ENCODE data around the gene SHROOM4.

SHROOM4 gene, protein sequence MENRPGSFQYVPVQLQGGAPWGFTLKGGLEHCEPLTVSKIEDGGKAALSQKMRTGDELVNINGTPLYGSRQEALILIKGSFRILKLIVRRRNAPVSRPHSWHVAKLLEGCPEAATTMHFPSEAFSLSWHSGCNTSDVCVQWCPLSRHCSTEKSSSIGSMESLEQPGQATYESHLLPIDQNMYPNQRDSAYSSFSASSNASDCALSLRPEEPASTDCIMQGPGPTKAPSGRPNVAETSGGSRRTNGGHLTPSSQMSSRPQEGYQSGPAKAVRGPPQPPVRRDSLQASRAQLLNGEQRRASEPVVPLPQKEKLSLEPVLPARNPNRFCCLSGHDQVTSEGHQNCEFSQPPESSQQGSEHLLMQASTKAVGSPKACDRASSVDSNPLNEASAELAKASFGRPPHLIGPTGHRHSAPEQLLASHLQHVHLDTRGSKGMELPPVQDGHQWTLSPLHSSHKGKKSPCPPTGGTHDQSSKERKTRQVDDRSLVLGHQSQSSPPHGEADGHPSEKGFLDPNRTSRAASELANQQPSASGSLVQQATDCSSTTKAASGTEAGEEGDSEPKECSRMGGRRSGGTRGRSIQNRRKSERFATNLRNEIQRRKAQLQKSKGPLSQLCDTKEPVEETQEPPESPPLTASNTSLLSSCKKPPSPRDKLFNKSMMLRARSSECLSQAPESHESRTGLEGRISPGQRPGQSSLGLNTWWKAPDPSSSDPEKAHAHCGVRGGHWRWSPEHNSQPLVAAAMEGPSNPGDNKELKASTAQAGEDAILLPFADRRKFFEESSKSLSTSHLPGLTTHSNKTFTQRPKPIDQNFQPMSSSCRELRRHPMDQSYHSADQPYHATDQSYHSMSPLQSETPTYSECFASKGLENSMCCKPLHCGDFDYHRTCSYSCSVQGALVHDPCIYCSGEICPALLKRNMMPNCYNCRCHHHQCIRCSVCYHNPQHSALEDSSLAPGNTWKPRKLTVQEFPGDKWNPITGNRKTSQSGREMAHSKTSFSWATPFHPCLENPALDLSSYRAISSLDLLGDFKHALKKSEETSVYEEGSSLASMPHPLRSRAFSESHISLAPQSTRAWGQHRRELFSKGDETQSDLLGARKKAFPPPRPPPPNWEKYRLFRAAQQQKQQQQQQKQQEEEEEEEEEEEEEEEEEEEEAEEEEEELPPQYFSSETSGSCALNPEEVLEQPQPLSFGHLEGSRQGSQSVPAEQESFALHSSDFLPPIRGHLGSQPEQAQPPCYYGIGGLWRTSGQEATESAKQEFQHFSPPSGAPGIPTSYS (N-terminal part only)

DNA sequence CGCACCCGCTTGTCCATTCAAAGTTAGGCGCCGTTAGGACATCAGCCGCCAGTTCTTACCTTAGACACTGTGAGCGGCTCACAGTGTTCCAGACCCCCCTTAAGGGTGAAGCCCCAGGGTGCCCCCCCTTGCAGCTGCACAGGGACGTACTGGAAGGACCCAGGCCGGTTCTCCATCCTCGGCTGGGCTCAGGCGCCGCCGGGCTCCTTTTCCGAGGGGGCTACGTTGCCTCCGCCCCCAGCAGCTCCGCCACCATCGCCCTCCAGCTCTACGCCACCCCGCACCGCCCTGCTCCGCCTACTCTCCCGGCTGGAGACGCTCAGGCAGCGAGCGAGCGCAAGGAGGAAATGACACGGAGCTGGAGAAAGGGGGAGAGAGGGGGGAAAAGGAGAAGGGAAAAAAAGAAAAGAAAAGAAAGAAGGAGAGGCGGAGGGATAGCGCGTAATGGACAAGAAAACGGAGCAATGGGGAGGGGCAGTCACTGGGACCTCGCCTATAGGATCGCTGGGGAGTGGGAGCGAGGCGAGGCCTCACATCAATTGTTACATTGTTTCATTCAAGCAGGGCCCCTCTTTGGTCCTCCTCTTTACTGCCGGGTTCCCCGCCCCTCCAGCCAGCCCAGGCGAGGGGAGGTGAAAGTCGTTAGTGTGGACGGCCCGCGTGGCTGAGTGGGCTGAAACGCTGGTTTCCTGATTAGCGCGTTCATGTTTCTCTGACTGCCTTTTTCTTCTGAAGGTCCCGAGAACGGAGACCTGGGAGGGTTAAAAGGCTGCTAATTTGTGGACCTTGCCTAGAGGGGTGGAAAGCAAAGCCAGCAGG lies at the start of gene SHROOM4:
Gene SHROOM4 (minus strand): TSS at position 352 of the 819 bp plus-strand sequence. CDS start 176 bp downstream, at position 176.
- peak; percentile 17 for DNase-seq (ENCODE audit: low read depth)

DNA sequence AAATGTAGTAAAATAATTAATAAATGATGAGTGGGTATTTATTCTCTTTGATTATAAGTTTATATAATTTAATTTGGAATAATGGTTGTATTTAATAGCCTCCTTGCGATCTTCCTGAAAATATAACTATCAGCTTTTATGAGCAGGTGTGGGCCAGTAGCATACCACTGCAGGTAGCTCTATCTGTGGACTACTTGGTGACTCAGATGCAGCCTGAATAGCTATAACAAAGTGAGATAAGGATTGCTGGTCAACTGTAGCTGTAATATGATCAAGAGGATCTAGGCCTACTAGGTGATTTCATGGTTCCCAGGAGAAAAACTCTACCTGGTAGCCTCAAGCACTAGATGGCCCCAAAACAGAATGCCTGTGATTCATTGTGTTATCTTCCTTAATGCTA lies 49.5 kb upstream of the SHROOM4 start:
- no peak for DNase-seq (ENCODE audit: low read depth)

- DNase-seq (ENCODE audit: low read depth): no peak
Observed at GRCh38 chrX:50860518-50860917, 46.5 kb upstream of the SHROOM4 start.

DNA sequence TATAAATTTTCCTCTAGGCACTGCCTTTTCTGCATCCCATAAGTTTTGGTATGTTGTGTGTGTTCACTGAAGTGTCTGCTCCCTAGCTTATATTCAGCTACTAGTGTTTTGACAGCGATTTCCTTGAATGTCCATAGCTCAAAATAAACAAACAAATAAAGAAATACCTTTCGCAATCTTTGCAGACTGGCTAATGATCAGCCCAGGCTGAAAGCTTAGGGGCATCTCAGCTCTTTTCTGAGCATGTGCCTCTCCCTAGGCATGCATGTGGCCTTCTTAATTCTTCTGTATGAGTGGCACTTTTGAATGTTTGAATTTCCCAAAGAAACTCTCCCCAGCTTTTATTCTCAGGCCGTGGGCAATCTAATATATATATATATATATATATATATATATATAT lies 44.6 kb upstream of the SHROOM4 start:
- DNase-seq (ENCODE audit: low read depth): no peak

DNA sequence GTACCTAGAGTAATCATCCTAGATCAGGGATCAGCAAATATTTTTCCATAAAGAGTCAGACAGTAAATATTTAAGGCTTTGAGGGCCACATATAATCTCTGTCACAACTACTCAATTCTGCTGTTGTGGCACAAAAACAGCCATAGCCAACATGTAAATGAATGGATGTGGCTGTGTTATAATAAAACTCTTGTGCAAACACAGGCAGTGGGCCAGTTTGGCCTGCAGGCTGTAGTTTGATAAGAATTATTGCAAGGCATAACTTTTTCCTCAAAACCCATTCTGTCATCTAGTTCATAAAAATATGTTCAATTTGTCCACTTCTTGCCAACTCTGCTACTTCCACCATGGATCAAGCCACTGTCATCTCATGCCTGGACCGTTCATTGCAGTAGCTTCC lies 39.4 kb upstream of the SHROOM4 start:
- DNase-seq (ENCODE audit: low read depth): no peak

DNA sequence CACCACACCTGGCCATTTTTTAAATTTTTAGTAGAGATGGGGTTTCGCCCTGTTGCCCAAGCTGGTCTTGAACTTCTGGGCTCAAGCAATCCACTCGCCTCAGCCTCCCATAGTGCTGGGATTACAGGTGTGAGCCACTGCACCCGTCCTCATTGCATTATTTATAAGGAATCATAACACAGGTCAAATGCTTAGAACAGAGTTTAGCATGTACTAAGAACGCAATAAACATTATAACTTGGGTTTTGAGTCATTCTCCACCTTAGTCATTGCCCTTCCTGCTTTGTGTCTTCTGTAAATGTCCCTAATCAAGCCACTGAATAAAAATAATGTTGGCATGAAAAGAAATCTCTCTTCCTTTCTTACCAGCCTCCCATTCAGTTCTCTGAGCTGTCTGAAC lies 38.5 kb upstream of the SHROOM4 start:
- no peak for DNase-seq (ENCODE audit: low read depth)

- DNase-seq (ENCODE audit: low read depth): no peak
Observed at GRCh38 chrX:50842221-50842620, 28.2 kb upstream of the SHROOM4 start.

DNA sequence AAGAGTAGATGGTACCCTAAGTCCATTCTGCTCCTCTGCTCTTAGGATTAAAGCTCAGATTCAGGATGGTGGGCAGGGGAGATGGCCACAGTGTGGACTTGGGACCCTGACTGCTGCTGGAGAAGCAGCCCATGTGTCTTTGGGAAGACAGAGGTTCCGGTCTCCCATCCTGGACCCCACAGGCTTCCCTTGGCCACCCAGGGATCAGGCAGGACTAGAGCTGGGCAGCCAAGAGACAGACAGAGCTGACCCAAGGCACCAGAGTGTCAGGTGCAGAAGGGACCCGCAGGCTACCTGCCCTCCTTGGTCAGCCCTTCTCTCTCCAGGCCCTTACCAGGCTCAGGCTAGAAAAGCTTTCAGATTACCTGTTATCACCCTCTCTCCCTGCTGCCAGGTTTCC lies 25.7 kb upstream of the SHROOM4 start:
- DNase-seq (ENCODE audit: low read depth): no peak

- no peak for DNase-seq (ENCODE audit: low read depth)
Observed at GRCh38 chrX:50838820-50839600, 25.0 kb upstream of the SHROOM4 start.

DNA sequence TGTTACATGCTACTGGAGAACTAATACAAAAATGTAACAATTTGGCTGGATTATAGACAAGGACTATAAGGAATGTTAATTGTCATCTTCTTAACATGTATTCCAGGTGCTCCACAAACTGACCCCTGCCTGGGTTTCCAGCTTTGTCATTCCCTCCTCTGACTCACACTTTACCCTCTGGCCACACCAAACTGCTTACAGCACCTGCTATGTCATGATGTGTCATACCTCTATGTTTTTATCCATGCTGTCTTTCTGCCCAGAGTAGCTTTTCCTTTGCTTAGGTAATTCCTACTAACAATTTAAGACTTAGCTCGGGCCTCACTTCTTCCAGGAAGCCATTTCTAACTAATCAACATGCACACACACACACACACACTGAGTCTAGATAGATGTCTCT lies 14.0 kb upstream of the SHROOM4 start:
- no peak for DNase-seq (ENCODE audit: low read depth)

DNA sequence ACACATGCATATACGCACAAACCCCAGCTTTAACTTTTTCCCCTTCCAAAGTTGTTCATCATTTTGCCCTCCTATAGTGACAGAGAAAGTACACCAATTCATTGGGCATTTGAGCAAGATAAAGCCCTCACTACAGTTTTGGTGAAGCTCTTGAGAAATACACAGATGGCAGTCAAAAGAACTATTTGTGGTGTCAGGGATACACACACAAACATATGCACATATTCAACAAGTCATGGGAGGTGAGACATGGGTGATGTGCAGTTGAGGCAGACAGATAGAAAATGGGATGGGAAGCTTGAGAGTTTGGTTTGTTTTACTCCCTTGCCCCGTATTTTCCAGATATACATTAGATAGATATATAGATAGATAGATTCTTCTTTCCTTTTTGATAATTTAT lies 11.8 kb upstream of the SHROOM4 start:
- no peak for DNase-seq (ENCODE audit: low read depth)

- no peak for DNase-seq (ENCODE audit: low read depth)
Observed at GRCh38 chrX:50818986-50819385, 5.0 kb upstream of the SHROOM4 start.

- DNase-seq (ENCODE audit: low read depth): no peak
Observed at GRCh38 chrX:50815120-50815519, 1.1 kb upstream of the SHROOM4 start.

DNA sequence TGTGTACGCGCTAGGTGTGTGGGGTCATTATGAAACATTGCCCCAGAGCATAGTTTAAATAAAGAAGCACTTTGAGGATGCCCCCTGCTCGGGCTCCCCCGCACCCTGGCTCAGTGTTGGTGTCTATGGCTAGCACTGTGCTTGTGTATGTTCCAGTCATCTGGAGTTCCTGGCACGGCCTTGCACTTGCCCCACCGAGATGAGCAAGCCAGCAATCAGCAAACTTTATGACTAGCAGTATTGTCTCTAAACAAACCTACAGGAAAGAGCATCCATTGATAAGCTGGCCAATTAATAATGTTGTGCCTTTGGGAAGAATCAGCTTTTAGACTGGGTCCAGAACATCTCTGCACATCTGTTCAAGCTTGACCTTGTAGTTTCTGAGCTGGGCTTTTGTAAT lies 707 bp upstream of the SHROOM4 start:
- no peak for DNase-seq (ENCODE audit: low read depth)

DNA sequence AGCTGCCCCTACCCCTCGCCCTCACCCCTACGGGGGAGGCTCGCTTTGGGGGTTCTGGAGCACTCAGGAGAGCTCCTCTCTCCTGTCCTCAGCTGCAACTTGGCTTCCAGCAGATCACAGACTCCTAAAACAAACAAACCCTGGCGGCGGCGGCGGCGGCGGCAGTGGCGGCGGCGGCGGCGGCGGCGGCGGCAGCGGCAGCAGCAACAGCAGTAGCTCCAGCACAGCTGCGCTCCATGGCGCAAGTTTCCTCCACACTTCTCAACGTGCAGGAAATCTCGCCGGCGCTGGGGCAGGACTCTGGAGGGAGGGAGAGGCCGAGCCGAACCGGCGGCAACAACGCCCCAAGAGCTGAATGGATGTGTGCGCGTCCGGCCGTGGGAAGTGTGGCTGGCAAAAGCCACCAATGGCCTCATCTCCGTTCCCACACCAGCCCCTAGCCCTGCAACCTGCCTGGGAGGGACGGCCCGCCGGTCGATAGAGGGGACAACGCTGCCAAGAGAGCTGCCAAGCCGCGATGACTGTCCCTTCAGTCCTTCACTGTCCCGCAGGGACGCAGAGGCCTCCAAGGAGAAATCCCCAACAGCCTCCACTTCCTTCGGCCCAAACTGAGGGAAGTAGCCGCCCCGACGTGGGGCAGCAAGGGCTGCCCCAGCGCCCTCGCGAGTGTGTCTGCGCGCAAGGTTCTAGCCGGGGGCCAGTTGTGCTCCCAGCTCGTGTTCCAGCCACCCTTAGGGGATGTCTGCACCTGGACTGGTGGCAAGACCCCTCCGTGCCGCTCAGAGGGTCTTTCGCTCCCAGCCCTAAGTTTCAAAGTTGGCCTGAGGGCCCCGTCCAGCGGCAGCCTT lies 775 bp downstream of the SHROOM4 start:
- DNase-seq (ENCODE audit: low read depth): peak; percentile 21

DNA sequence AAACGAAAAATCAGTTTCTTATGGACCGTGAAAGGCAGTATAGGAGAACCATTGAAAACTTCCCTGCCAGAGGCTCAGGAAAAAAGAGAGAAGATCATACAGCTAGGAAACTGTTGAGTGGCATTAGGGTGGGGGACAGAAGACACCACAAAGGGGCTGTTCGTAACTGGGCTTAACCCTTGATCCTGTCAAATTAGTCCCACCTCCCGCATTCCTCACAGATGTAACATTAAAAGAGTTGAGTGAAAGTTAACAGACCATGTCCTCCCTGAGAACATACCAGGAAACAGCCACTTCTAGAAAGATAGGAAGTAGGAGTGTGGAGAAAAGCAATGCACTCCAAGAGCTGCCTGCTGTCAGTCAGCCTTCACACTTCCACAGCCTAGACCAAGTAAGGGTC lies 8.7 kb downstream of the SHROOM4 start:
- DNase-seq (ENCODE audit: low read depth): no peak

- DNase-seq (ENCODE audit: low read depth): no peak
Observed at GRCh38 chrX:50801135-50801534, 12.9 kb downstream of the SHROOM4 start.

DNA sequence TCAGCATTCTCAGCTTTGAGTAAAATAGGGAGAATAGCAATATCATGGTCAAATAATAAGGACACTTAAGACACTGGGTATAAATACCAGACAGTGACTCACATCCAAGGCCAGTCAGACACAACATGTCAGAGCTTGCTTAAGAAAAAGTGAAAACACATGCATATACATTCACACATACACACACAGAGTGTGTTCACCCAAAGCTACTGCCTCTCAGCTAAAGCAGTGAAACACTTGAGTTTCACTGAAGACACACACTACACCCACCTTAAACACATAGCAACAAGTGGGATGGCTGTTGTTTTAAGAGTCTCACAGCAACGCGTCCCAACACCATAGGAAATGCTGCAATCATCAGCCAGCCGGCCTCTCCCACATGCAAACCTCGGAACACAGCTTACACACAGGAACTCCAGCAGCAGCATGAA lies 14.4 kb downstream of the SHROOM4 start:
- no peak for DNase-seq (ENCODE audit: low read depth)

GRCh38 chrX:50798783-50799182 lies 15.2 kb downstream of the SHROOM4 start:
- no peak for DNase-seq (ENCODE audit: low read depth)

DNA sequence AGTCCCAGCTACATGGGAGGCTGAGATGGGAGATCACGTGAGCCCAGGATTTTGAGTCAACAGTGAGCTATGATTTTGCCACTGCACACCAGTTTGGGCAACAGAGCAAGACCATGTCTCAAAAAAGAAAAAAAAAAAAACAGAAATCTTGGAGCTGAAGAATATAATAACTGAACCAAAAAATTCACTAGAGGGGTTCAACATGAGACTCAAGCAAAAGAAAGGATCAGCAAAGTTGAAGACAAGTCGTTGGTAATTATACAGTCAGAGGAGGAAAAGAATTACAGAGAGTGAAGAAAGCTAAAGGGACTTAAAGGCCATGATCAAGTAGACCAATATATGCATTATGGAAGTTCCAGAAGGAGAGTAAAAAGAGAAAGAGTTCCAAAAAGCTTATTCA lies 26.9 kb downstream of the SHROOM4 start:
- DNase-seq (ENCODE audit: low read depth): no peak
